Brain microvascular endothelial cell (primary cell): ENCODE results near the gene GAPT.

Experiments
- DNase-seq: peaks from one replicate; pipeline ENCODE4 v3.0.0-alpha.2; 2020
- H3K27ac ChIP-seq: fragments of 250-450 bp; sonication (Bioruptor Pico); 2 replicates; pipeline ENCODE4 v1.5.1; 2020; ENCODE audit warnings: mild to moderate bottlenecking, moderate library complexity
- H3K27me3 ChIP-seq: fragments of 250-450 bp; sonication (Bioruptor Pico); replicated peaks from 2 replicates; pipeline ENCODE4 v1.5.1; 2020; ENCODE audit warnings: mild to moderate bottlenecking
- H3K36me3 ChIP-seq: fragments of 250-450 bp; sonication (Bioruptor Pico); replicated peaks from 2 replicates; pipeline ENCODE4 v1.5.1; 2020; ENCODE audit warnings: mild to moderate bottlenecking
- H3K4me3 ChIP-seq: 2 replicates; pipeline ENCODE4 v1.5.1; 2011; ENCODE audit warnings: low read depth, mild to moderate bottlenecking, control low read depth, low read length, moderate library complexity
- in situ Hi-C: cut with HindIII; loops from 2 replicates; pipeline ENCODE4 v1.10.0; 2017; ENCODE audit warnings: low sequenced_read_pairs, low pct_ligation_motif_present
- TF ChIP-seq, protein P1 (sequence below): IDR thresholded peaks from 2 replicates; pipeline ENCODE4 v1.5.1; 2011; ENCODE audit warnings: low read depth, mild to moderate bottlenecking, moderate library complexity, low read length, control low read depth, inconsistent platforms; ENCODE audit errors: missing control alignments

Gene GAPT

DNA sequence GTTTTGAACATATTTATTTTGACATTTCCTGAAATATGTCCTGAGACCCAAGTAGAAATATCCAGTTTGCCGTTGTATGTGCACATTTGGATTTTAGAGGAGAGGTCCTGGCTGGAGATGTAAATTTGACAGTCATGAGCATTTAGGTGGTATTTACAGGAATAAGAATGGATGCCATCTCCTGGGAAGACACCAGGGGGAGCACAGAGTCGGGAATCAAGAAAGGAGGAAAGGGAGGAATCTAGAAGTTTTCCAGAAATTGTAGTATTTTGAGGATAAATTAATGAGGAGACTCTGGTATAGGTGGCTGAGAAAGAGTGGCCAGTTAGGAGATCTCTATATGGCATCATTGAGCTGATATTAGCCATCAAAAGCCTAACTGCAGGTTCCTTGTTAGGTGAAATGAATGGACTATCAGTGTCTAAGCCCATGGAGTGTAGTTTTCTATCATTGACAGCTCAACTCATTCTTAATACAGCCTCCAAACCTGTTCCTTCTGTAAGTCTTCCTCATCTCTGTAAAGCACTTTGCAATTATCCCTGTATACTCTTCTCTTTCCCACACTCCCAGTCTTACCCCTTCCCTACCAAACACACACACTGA is 7.2 kb downstream of the GAPT start:
- H3K27ac ChIP-seq, result no peak overlapping the region
- TF ChIP-seq, protein P1, sequence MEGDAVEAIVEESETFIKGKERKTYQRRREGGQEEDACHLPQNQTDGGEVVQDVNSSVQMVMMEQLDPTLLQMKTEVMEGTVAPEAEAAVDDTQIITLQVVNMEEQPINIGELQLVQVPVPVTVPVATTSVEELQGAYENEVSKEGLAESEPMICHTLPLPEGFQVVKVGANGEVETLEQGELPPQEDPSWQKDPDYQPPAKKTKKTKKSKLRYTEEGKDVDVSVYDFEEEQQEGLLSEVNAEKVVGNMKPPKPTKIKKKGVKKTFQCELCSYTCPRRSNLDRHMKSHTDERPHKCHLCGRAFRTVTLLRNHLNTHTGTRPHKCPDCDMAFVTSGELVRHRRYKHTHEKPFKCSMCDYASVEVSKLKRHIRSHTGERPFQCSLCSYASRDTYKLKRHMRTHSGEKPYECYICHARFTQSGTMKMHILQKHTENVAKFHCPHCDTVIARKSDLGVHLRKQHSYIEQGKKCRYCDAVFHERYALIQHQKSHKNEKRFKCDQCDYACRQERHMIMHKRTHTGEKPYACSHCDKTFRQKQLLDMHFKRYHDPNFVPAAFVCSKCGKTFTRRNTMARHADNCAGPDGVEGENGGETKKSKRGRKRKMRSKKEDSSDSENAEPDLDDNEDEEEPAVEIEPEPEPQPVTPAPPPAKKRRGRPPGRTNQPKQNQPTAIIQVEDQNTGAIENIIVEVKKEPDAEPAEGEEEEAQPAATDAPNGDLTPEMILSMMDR, result peak; percentile 86
- H3K4me3 ChIP-seq, result no peak overlapping the region
- no peaks in the 10 kb centered on the region for H3K36me3 ChIP-seq
- H3K27me3 ChIP-seq, result peaks cover 3% of the 10 kb centered on the region
- peak; percentile 38 for DNase-seq
- in situ Hi-C loops, result no loop called here

DNA sequence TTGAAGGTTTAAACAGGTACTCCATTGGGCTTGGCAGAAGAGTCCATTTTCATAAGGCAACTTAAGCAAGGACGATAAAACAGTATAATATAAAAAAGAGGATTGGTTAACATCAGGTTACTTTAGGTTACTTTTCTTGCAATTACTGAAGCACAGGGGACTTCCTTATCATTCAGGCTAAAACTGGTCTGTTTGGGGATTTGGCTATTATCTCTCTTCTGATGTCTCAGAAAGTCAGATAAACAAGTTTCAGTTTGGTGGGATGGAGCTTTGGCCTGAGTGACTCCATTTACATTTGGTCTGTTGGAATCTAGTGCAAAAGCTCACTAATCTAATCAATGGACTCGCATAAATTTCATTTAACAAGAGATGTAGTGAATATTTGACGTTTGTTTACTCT is 8.0 kb downstream of the GAPT start:
- TF ChIP-seq, protein P1, result no peak
- Histone ChIP-seq H3K4me3 (no peak overlapping the region), H3K36me3 (no peaks in the 10 kb centered on the region), H3K27ac (no peak overlapping the region), H3K27me3 (peaks cover 3% of the 10 kb centered on the region)
- in situ Hi-C loops, result no loop called here
- DNase-seq, result no peak

DNA sequence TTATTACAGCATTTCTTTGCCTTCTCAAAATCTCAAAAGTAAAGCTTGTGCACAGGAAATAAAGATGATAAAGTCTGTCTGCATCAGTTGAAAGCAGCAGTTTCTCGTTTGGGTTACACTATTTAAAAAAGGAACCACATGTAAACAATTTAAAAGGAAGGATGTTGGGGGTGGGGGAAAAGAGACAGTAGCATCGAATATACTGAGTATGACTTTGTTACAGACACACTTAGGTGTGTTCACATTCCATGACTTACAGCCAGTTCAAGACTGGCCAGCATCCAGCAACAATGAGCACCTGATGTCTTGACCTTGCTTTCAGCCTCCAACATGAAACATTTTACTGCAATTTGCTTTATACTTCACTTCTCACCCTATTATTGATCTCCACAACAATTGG is 8.7 kb downstream of the GAPT start:
- no peak for DNase-seq
- in situ Hi-C loops, result no loop called here
- peaks cover 3% of the 10 kb centered on the region for H3K27me3 ChIP-seq
- H3K27ac ChIP-seq, result no peak overlapping the region
- TF ChIP-seq, protein P1, result no peak
- no peaks in the 10 kb centered on the region for H3K36me3 ChIP-seq
- no peak overlapping the region for H3K4me3 ChIP-seq

DNA sequence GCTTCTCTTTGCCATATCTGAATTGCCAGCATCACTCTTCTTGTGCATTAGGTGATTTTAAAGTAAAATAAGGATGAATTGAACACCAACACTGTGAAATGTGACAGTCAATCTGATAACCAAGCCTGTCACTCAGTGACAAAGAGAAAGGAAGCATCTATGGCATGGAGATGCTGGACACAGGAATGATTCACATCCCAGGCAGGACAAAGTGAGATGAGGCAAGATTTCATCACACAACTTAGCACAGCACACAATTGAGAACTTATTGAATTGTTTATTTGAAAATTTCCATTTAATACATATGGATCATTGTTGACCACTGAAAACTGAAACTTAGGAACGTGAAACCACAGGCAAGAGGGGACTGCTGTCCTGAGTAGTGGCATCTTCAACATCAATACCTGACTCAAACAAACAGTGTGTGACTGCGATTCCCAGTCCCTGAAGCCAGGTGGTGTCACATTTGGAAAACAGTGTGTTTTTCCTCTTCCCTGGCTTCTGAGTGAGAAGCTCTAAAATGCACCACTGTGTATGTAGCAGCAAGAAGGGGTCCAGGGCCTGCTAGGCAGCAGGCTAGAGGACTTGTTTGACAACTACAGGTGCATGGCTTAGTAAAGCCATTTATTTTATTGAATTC is 10.7 kb downstream of the GAPT start:
- no peak overlapping the region for H3K27ac ChIP-seq

DNA sequence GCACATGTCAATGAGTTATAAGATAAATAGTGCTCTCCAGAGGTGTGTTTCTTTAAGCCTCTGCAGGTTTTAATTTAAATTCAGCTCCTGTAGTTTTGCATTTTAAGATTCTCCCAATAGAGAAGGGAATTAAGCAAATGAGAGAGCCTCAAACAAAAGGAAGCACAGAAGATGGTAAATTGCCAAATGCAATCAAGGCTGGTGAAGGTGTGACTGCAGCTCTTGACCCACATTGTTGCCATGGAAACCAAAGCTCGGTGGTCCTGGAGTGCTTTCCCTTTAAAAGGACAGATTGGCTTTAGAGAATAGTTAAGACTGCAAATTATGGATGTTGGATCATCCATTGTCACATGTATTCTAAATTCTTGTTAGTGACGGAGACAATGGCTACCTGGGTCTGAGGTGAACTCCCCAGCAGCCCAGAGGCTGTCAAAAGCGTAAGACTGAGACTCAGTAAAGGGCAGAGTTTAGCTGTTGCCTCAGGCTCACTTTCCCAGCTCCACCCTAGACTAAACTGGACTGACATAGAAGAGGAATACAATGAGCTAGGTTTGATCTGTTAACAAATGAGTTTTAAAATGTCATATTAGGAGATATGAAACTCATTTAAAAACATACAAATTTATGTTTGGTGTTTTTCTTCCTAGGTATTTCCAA is 12.3 kb downstream of the GAPT start:
- Histone ChIP-seq H3K27me3 (peaks cover 3% of the 10 kb centered on the region), H3K36me3 (no peaks in the 10 kb centered on the region), H3K4me3 (no peak overlapping the region), H3K27ac (no peak overlapping the region)
- DNase-seq, result no peak
- in situ Hi-C loops, result no loop called here
- TF ChIP-seq, protein P1, result no peak

More for the DNA sequence above, 10.7 kb downstream of the GAPT start:
- no peak for DNase-seq
- Histone ChIP-seq H3K27me3 (peaks cover 3% of the 10 kb centered on the region), H3K4me3 (no peak overlapping the region), H3K36me3 (no peaks in the 10 kb centered on the region)
- in situ Hi-C loops, result no loop called here
- TF ChIP-seq, protein P1, result no peak

DNA sequence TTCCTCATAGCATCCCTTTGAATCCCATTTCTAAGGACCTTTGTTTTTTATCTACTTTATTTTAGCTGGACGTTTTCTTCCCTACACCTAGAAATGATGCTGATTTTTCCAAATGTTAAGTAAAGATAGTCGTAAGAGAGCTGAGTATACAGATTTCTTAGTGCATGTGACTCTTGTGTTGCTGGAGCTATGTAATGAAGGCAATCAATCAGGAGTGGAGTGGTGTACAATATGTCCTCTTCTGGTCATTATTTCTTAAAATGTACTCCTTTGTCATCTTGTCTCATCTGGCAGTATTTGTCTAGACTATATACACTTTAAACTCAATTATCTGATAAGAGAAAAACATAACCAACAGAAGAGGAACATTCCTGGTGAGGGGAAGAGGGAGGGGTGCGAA is 13.5 kb downstream of the GAPT start:
- TF ChIP-seq, protein P1, result no peak
- Histone ChIP-seq H3K27me3 (peaks cover 3% of the 10 kb centered on the region), H3K36me3 (no peaks in the 10 kb centered on the region), H3K27ac (no peak overlapping the region), H3K4me3 (no peak overlapping the region)
- DNase-seq, result no peak
- in situ Hi-C loops, result no loop called here
